IPS-18c (cell line): Measurements from ENCODE around the gene MROH7.

Experiments
- H3K4me3 ChIP-seq: 2 replicates; pipeline ENCODE4 v1.7.0; 2013; ENCODE audit warnings: low read depth, mild to moderate bottlenecking, low read length, moderate library complexity; ENCODE audit not compliant: insufficient read depth
- H3K9me3 ChIP-seq: one replicate; pipeline ENCODE4 v1.6.1; 2013; ENCODE audit warnings: mild to moderate bottlenecking, low read length, moderate library complexity; ENCODE audit not compliant: control insufficient read depth, insufficient read depth

MROH7 gene

GRCh38 chr1:54742282-54742681 is 100.7 kb downstream of the MROH7 start:
- no peaks in the 10 kb centered on the region for H3K9me3 ChIP-seq

GRCh38 chr1:54743416-54744226 is 102.0 kb downstream of the MROH7 start:
- no peak overlapping the region for H3K4me3 ChIP-seq
- no peaks in the 10 kb centered on the region for H3K9me3 ChIP-seq

More at GRCh38 chr1:54742282-54742681, 100.7 kb downstream of the MROH7 start:
- no peak overlapping the region for H3K4me3 ChIP-seq

GRCh38 chr1:54744696-54745095 is 103.1 kb downstream of the MROH7 start:
- no peaks in the 10 kb centered on the region for H3K9me3 ChIP-seq
- H3K4me3 ChIP-seq, result no peak overlapping the region

GRCh38 chr1:54745274-54745673 is 103.7 kb downstream of the MROH7 start:
- Histone ChIP-seq H3K4me3 (no peak overlapping the region), H3K9me3 (no peaks in the 10 kb centered on the region)

GRCh38 chr1:54745864-54746263 is 104.3 kb downstream of the MROH7 start:
- H3K4me3 ChIP-seq, result no peak overlapping the region
- no peaks in the 10 kb centered on the region for H3K9me3 ChIP-seq

GRCh38 chr1:54748094-54748835 is 106.7 kb downstream of the MROH7 start:
- Histone ChIP-seq H3K9me3 (no peaks in the 10 kb centered on the region), H3K4me3 (no peak overlapping the region)

- Histone ChIP-seq H3K9me3 (no peaks in the 10 kb centered on the region), H3K4me3 (no peak overlapping the region)
These were observed 109.0 kb downstream of the MROH7 start for GRCh38 chr1:54750596-54750995.

- Histone ChIP-seq H3K4me3 (no peak overlapping the region), H3K9me3 (no peaks in the 10 kb centered on the region)
These were observed 109.8 kb downstream of the MROH7 start for GRCh38 chr1:54751426-54751825.

- Histone ChIP-seq H3K4me3 (no peak overlapping the region), H3K9me3 (no peaks in the 10 kb centered on the region)
These were observed 112.5 kb downstream of the MROH7 start for GRCh38 chr1:54754045-54754444.

- H3K9me3 ChIP-seq, result no peaks in the 10 kb centered on the region
- no peak overlapping the region for H3K4me3 ChIP-seq
These were observed 113.1 kb downstream of the MROH7 start for GRCh38 chr1:54754486-54755285.

GRCh38 chr1:54757833-54758232 is 116.2 kb downstream of the MROH7 start:
- H3K9me3 ChIP-seq, result no peaks in the 10 kb centered on the region
- no peak overlapping the region for H3K4me3 ChIP-seq

- Histone ChIP-seq H3K9me3 (no peaks in the 10 kb centered on the region), H3K4me3 (no peak overlapping the region)
These were observed 117.2 kb downstream of the MROH7 start for GRCh38 chr1:54758678-54759348.
